Neural crest cell (in vitro differentiated cells): ENCODE data around the gene STPG4. TPM values are rescaled to one million over a fixed set of nuclear protein-coding genes. Genes with fewer than 3 reads are reported as not detected.

Experiments used
- DNase-seq: peaks from one replicate; pipeline ENCODE4 v3.0.0; 2021; ENCODE audit warnings: low read depth, mixed read lengths, low spot score
- H3K27ac Mint-ChIP-seq: one replicate; pipeline ENCODE4 v1.8.0; 2021; ENCODE audit warnings: mild to moderate bottlenecking, mixed read lengths; ENCODE audit not compliant: unreplicated experiment
- H3K27me3 Mint-ChIP-seq: 2 replicates; pipeline ENCODE4 v1.8.0; 2021; ENCODE audit warnings: low read depth, mild to moderate bottlenecking, mixed read lengths
- H3K36me3 Mint-ChIP-seq: 2 replicates; pipeline ENCODE4 v1.8.0; 2021; ENCODE audit warnings: low read depth, mild to moderate bottlenecking, mixed read lengths
- H3K4me1 Mint-ChIP-seq: 2 replicates; pipeline ENCODE4 v1.8.0; 2021; ENCODE audit warnings: mixed read lengths
- H3K4me3 Mint-ChIP-seq: one replicate; pipeline ENCODE4 v1.8.0; 2021; ENCODE audit warnings: mild to moderate bottlenecking, mixed read lengths
- H3K9me3 Mint-ChIP-seq: 2 replicates; pipeline ENCODE4 v1.8.0; 2021; ENCODE audit warnings: mixed read lengths
- CTCF ChIP-seq: fragments of 200-600 bp; sonication (generic); conservative IDR thresholded peaks from 2 replicates; pipeline ENCODE4 v1.5.0; 2021; ENCODE audit warnings: antibody characterized with exemption, mild to moderate bottlenecking
- total RNA-seq: library from RNA; stranded (reverse); gene quantifications from 2 replicates; pipeline ENCODE4 v1.2.1, GENCODE V29; 2021

The STPG4 gene
- total RNA-seq, 1 donor from 2014 or later, result 0.26 TPM

DNA sequence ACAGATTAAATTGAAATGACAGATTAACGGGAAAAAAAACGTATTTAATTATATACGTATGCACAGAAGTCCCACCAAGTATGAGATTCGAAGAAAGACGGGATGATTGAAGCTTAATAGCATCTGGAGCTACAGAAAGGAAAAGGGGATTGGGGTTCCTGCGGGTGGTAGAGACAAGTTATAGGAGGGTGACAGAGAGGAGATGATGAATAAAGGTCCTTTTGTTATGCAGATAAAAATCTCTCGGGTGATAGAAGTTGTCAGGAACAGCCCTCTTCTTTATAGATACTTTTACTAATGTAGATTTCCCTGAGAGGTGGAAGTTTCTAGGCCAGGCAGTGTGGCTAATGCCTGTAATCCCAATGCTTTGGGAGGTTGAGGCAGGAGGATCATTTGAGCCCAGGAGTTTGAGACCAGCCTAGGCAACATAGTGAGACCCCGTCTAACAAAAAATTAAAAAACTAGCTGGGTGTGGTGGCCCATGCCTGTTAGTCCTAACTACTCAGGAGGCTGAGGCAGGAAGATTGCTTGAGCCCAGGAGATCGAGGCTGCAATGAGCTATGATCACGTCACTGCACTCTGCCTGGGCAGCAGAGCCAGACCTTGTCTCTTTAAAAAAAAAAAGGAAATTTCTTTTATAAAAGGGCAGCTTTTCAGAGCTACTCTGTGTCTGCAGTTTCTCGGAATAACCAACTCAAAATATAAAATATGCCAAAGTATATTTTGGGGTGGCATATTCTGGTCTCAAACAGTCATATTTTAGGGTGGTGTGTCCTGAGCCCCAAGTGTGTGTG is 113.0 kb downstream of the STPG4 start:
- DNase-seq, result no peak
- Mint-ChIP-seq H3K4me3 (no peak overlapping the region), H3K27ac (peak overlapping the region; percentile 48), H3K9me3 (no peaks in the 10 kb centered on the region), H3K4me1 (peaks cover 32% of the 10 kb centered on the region), H3K27me3 (no peaks in the 10 kb centered on the region), H3K36me3 (peaks cover 3% of the 10 kb centered on the region)
- TF ChIP-seq CTCF, result no peak

DNA sequence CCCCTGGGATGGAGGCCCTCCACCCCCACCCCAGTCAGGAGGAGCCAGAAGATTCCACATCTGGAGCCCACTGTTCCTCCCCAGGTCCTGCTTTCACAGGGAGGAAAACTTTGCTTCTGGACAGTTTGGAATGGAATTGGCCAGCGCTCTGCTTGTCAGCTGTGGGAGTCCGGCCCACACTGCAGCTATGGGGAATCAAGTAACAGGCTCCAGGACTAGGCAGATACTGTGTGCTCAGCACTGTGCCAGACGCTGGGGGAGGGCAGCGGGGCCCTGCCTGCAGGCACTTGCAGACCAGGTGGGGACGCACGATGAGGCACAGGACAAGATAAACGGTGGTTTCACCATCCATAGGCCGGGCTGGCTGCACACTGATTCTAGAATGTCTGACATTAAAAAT is 114.0 kb downstream of the STPG4 start:
- H3K4me1 Mint-ChIP-seq, result peaks cover 32% of the 10 kb centered on the region
- H3K9me3 Mint-ChIP-seq, result no peaks in the 10 kb centered on the region
- peaks cover 3% of the 10 kb centered on the region for H3K36me3 Mint-ChIP-seq
- H3K27ac Mint-ChIP-seq, result no peak overlapping the region
- no peak for DNase-seq
- no peak for TF ChIP-seq CTCF
- H3K27me3 Mint-ChIP-seq, result no peaks in the 10 kb centered on the region
- no peak overlapping the region for H3K4me3 Mint-ChIP-seq

DNA sequence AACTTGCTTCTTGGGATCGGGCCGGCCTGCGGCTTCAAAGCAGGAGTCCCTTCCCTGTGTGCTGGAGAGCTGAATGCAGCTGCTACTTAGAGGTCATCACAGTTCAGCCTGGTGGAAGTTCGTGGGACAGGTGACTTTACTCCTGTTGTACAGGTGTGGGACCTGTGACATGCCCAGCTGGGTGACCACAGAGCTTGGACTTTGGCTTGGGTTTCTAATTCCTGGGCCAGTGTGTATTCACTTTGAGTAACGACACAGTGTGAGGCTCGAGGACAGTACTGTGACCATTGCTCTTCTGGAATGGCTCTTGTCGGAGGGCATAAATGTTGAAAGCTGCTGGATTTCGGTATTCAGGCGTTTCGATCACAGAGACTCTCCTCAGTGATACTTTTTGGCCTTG is 114.5 kb downstream of the STPG4 start:
- Mint-ChIP-seq H3K36me3 (peaks cover under 1% of the 10 kb centered on the region), H3K9me3 (no peaks in the 10 kb centered on the region), H3K4me3 (no peak overlapping the region), H3K4me1 (peaks cover 32% of the 10 kb centered on the region), H3K27ac (no peak overlapping the region), H3K27me3 (no peaks in the 10 kb centered on the region)
- DNase-seq, result no peak
- TF ChIP-seq CTCF, result no peak

GRCh38 chr2:47039913-47040562 is 115.1 kb downstream of the STPG4 start:
- peaks cover 34% of the 10 kb centered on the region for H3K4me1 Mint-ChIP-seq
- no peaks in the 10 kb centered on the region for H3K9me3 Mint-ChIP-seq
- DNase-seq, result no peak
- H3K27me3 Mint-ChIP-seq, result no peaks in the 10 kb centered on the region
- H3K36me3 Mint-ChIP-seq, result no peaks in the 10 kb centered on the region
- no peak overlapping the region for H3K4me3 Mint-ChIP-seq
- no peak for TF ChIP-seq CTCF
- H3K27ac Mint-ChIP-seq, result no peak overlapping the region

DNA sequence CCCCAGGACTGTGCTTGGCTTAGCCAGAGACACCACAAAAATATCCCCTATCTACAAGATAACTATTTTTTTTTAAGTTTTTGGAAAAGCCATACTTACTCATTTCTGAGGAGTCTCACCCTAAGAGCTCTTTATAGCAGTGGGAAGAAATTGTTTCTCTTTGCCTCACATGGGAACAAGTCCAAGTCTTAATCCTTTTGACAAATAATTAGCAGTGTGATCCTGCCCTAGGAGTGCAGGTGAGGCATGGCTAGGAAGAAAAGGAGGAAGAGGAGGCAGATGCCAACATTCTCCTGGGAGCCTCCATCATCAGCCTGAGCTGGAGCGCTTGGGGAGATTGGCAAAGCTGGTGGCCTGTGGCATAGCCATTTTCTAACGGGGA is 115.6 kb downstream of the STPG4 start:
- Mint-ChIP-seq H3K27me3 (no peaks in the 10 kb centered on the region), H3K9me3 (no peaks in the 10 kb centered on the region), H3K27ac (no peak overlapping the region), H3K4me3 (no peak overlapping the region), H3K36me3 (no peaks in the 10 kb centered on the region), H3K4me1 (peaks cover 40% of the 10 kb centered on the region)
- DNase-seq, result no peak
- no peak for TF ChIP-seq CTCF
